HT1080 (cell line): ENCODE results near the gene DOHH. TPM values are rescaled to one million over a fixed set of nuclear protein-coding genes. Genes with fewer than 3 reads are reported as not detected.
"Not testable (repeated sequence)": the region's sequence is repeated elsewhere in the genome, so short reads cannot be mapped to it uniquely, and the experiment has no call there.

Experiments used
- DNase-seq: peaks from one replicate; pipeline ENCODE4 v3.0.0-alpha.2; 2015; ENCODE audit warnings: low read depth
- total RNA-seq: library from RNA; depleted of rRNA; stranded (reverse); fragments of >200 nt; shearing (Covaris generic); gene quantifications from 2 replicates; pipeline ENCODE4 v1.2.3, GENCODE V29; 2014

Gene DOHH
- total RNA-seq, 1 experiment from 2014 or later = 45.3 TPM

DNA sequence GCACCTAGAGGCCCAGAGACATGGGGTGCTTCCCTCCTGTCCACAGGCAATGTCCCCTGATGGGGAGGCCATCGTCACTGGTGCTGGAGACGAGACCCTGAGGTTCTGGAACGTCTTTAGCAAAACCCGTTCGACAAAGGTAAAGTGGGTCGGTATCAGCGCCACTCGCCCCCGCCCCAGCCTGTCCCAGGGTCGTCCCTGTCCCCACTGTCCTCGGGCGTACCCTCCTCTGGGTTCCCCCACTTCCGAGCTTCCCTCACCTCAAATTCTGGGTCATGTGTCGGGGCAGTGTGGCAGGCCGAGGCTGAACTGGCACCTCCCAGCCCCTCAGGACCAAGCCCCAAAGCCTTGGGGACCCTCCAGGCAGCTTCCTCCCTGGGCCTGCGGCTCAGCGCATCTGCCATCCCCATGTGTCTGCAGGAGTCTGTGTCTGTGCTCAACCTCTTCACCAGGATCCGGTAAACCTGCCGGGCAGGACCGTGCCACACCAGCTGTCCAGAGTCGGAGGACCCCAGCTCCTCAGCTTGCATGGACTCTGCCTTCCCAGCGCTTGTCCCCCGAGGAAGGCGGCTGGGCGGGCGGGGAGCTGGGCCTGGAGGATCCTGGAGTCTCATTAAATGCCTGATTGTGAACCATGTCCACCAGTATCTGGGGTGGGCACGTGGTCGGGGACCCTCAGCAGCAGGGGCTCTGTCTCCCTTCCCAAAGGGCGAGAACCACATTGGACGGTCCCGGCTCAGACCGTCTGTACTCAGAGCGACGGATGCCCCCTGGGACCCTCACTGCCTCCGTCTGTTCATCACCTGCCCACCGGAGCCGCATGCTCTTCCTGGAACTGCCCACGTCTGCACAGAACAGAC, 34.1 kb upstream of the DOHH start:
- no peak for DNase-seq

DNA sequence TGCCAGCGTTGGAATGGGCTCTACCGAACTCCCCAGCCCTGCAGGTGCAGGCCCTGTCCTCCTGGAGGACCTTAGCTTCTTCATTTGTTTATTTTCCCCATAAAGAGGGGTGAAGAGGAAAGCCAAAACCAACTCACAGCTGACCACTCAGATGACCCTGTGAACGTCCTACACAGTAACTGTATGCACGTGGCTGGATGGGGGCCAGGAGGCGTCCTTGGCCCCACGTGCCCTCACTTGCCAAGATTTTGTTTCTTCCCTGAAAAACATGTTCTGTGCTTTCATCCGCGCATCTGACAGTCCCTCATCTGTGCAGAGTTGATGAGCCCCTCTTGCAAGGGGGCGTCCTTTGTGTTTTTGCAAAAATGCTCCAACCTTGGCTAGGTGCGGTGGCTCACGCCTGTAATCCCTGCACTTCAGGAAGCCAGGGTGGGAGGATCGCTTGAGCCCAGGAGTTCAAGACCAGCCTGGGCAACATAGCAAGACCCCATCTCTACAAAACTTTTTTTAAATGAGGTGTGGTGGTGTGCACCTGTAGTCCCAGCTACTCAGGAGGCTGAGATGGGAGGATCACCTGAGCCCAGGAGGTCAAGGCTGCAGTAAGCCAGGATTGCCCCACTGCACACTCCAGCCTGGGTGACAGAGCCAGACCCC, 33.2 kb upstream of the DOHH start:
- DNase-seq = no peak

DNA sequence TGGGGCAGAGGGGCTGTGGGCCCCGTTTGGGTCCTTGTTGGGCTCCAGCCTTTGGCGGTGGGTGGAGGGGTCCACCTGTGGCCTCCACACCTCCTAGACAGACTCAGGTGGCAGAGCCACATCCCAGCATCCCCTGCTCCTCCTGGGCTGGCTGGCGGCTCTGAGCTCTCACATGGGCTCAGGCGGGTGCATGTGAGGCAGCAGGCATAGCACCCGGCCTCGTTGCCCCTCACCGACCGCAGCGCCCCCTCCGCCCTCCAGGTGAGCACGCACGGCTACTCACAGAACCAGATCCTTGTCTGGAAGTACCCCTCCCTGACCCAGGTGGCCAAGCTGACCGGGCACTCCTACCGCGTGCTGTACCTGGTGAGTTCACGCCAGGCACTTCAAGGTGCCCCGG, 32.6 kb upstream of the DOHH start:
- DNase-seq = no peak

DNA sequence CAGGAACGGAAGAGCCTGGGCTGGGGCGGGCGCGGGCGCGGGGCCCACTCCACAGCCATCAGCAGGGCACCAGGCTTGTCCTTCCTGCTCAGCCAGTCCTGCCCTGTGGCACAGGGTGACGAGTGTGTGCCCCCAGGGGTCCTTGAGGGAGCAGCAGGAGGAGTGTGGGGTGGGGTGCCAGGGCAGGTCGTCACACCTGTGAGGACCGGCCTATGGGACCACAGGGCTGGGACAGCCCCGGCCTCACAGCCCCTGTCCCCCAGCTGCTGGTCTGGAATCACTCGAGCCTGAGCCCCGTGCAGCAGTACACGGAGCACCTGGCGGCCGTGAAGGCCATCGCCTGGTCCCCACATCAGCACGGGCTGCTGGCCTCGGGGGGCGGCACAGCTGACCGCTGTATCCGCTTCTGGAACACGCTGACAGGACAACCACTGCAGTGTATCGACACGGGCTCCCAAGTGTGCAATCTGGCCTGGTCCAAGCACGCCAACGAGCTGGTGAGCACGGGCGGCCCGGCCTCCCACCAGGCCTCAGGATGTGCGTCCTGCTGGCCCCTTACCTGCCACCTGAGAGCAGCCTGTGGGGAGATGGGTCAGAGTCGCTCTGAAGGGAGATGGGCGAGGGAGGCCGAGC, 31.8 kb upstream of the DOHH start:
- no peak for DNase-seq

DNA sequence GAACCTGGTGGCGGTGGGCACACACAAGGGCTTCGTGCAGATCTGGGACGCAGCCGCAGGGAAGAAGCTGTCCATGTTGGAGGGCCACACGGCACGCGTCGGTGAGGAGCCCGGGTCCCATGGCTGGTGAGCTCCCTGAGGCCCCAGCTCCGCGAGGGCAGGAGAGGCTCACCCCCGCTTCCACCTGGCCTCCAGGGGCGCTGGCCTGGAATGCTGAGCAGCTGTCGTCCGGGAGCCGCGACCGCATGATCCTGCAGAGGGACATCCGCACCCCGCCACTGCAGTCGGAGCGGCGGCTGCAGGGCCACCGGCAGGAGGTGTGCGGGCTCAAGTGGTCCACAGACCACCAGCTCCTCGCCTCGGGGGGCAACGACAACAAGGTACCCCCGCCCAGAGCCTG, 31.2 kb upstream of the DOHH start:
- no peak for DNase-seq

DNA sequence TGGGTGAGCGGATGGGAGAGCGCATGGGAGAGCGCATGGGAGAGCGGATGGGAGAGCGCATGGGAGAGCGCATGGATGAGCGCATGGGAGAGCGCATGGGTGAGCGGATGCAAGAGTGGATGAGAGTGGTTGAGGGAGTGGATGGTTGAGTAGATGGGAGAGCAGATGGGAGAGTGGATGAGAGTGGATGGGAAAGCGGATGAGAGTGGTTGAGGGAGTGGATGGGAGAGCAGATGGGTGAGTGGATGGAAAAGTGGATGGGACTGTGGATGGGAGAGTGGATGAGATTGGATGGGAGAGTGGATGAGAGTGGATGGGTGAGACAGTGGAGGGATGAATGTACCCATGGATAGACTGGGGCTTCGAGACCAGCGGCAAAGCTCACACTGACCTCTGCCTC, 29.9 kb upstream of the DOHH start:
- DNase-seq = no peak

DNA sequence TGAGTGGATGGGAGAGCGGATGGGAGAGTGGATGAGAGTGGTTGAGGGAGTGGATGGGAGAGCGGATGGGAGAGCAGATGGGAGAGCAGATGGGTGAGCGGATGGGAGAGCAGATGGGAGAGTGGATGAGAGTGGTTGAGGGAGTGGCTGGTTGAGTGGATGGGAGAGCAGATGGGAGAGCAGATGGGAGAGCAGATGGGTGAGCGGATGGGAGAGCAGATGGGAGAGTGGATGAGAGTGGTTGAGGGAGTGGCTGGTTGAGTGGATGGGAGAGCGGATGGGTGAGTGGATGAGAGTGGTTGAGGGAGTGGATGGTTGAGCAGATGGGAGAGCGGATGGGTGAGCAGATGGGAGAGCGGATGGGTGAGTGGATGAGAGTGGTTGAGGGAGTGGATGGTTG, 28.8 kb upstream of the DOHH start:
- DNase-seq = not testable (repeated sequence)

DNA sequence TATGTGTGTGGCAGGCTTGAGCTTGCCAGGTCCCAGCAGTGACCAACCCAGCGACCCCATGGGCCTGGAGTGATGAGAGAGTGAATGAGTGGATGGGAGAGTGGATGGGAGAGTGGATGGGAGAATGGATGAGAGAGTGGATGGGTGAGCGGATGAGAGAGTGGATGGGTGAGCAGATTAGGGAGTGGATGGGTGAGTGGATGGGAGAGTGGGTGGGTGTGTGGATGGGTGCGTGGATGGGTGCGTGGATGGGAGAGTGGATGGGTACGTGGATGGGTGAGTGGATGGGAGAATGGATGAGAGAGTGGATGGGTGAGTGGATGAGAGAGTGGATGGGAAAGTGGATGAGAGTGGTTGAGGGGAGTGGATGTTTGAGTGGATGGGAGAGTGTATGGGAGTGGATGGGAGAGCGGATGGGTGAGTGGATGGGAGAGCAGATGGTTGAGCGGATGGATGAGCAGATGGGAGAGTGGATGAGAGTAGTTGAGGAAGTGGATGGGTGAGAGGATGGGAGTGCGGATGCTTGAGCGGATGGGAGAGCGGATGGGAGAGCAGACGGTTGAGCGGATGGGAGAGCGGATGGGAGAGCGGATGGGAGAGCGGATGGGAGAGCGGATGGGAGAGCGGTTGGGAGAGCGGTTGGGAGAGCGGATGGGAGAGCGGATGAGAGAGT, 28.2 kb upstream of the DOHH start:
- no peak for DNase-seq

DNA sequence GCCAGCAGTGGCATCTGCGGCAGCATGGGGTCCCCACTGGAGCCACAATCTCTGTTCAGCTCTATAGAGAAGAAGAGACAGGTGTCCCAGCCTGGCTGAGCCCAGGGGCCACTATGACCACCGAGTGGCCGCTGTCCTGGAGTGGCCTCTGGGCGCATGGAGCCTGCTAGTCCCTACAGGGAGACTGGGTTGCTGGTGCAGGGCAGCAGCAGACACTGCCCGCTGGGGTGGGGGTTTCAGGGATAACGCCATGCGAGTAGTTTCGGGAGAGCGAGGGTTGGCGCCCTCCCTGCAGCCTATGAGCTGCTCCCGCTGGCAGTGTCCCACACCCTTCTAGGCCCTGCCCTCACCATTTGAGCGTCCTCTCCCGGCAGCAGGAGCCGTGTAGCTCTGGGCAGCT, 27.6 kb upstream of the DOHH start:
- no peak for DNase-seq

DNA sequence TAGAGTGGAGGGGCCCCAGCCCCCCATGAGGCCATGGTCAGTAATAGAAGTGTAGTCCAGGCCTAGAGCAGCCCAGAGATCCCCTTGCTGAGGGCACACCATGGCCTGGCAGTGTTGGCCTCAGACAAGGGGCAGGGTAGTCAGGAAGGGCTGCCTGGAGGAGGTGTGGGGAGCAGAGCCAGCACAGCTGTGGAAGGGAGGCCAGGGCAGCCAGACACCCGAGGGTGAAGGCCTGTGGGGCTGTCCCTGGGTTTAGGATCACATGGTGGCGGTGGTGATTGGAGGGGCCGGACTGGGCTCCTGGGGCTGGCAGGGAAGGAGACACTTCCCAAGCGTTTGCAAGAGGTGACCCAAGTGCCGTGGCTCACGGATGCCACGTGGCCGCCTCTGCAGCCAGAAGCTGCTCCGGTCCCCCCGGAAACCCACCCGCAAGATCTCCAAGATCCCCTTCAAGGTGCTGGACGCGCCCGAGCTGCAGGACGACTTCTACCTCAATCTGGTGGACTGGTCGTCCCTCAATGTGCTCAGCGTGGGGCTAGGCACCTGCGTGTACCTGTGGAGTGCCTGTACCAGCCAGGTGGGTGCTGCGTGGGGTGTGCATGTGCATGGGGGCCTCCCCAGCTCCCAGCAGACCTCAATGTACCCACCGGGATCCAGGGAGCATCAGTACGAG, 26.9 kb upstream of the DOHH start:
- DNase-seq = no peak

DNA sequence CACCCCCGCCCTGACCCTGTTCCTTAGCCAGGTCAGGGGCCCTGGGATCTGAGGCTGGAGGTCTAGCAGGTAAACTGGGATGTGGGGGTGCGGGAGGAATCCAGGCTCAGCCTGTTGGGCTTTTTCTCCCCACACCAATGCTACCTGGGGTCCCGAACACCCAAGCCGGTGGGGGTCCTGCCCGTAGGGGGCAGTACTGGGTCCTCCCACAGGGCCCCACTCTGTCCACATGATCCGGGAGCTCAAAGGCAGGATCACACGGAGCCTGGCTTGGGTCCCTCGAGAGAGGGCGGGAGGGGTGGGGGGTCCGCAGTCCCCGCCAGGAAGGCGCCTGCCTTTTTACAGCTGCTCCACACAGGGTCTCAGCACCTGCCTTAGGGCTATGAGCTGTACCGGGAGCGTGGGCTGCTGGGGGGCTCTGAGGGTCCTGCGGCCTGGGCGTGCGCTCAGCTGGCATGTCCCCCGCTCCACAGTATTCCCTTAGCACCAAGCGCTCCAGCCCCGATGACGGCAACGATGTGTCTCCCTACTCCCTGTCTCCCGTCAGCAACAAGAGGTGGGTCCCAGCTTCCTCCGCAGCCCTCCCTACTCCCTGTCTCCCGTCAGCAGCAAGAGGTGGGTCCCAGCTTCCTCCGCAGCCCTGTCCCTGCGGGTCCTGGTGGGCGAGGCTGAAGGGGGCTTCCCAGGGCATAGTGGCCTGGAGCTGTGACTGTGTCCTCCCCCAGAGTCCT, 26.2 kb upstream of the DOHH start:
- no peak for DNase-seq

DNA sequence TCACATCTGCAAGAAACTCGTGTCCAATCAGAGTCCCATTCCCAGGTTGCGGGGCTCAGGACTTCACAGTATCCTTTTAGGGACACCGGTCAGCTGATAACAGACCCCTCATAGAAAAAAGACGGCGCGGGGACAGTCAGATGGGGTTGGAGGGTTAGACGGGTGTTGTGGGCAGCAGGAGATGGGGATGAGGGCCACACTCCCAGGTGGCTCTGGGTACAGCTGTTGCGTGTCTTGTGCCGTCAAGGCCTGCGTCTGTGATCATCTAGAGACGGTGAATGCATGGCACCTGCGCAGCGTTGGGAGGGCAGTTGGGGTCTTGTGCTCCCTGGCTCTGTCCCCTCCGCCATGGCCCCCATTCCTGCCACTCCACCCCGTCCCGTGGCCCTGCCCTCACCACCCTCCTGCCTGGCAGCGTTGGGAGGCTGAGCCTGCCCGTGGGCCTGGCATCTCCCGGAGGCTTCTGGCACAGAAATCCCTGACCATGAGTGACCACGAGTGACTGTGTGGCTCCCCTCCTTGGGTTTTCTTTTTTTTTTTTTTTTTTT, 24.5 kb upstream of the DOHH start:
- DNase-seq = no peak

DNA sequence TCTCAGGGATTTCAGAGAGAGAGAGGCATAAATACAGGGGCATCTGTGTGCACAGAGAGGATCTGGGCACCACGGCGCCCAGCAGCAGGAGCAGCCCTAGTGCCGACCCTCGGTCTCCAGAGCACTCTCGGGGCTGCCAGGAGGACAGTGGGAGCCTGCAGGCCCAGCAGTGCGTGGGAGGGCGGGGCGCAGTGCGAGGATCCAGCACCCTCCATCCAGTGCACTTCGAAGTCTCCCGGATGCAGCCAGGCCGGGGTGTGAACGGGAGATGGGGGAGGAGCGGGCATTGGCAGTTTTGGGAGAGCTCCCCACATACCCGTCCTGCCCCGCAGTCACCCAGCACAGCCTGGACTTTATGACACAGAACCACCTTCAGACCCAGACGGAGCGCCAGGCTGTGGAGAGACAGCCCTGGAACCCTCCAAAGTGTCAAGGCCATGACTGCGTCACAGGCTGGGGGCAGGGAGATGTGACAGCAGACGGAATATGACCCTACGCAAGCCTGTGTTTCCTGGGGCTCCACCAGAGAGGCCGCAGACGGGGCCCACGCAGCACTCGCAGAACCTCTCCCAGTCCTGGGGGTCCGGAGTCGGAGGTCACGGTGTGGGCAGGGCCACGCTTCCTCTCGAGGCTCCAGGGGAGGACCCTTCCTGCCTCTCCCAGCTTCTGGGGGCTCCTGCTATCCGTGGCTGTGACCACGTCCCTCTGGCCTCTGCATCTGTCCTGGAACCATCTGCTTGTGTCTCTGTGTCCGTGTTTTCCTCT, 23.8 kb upstream of the DOHH start:
- DNase-seq = no peak

DNA sequence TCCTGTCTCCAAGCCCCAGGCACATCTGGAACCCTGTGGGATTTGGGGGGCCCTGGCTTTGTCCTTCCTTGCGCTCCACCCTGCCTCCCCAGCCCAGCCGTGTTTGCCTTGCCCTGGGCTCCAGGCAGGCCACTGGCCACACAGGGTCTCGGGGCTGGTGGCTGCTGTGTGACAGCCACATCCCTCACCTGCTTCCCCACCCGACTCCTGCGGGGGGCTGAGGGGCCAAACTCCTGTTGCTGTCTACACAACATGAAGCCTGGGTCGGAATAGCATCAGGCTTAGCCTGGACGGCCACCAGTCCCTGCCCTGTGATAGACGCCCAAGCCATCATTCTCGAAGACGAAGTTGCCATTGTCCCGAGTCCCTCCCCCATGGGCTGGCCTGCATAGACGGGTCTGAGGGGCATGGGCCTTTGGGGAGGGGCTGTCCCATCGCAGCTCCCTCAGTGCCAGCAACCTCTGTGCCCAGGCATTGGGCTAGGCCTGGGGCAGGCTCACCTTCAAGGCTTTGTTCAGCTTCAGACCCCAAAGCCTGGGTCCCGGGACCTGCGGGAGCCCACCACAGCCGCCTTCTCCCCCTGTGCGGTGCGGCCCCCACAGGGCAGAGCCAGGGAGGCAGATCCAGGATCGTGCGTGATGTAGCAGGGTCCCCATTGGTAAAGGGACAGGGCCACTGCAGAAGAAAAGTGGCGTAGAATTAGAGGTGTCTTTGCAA, 23.0 kb upstream of the DOHH start:
- no peak for DNase-seq

DNA sequence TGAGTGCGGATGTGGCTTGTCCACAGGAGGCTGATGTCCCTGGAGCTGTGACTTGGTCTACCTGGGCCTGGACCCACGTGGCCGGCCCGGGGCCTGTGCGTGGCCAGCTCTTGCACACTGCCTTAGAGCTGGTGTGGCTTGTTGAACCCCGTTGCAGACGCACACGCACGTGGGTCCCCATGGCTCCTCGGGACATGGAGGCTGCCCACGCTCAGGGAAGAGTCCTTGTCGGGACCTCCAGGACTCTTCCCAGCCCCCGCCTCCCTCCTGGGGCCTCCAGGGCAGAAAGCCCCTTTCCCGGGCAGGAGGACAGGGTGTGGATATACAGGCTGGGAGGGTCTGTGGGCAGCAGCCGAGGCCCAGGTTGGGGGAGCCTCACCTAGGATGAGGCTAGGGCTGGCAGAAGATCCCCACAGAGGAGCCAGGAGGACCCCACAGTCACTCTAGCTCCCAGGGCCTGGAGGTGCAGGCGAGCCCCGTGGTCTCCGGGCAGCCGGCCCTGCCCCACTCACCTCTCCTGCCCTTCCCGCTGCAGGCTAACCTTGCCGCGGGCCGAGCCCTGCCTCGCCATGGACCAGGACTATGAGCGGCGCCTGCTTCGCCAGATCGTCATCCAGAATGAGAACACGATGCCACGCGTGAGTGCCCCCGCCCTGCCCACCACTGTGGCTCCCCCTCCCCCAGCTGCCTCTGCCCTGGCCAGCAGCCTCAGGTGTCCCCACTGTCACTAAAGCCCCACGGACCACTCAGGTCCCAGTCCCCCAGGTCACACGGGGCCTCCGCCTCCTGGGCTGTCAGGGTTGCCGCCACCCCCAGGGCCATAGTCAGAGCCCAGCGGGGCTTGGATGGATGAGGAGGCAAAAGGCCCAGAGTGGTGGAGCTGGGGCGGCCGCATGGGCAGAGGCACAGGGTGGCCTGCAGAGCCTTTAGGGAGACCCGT, 22.2 kb upstream of the DOHH start:
- no peak for DNase-seq

DNA sequence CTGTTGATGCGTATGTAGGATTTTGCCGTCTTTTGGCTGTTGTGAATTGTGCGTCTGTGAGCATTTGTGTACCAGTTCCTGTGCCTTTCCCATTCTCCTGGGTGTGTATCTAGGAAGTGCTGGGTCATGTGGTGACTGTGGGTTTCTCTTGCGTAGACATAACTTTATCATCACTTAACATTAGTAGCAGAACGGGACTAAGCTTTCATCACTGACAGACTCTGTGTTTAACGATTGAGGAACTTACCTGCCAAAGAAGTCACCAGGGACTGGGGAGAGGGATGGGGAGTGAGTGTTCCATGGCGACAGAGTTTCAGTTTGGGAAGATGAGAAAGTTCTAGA, 20.6 kb upstream of the DOHH start:
- no peak for DNase-seq

DNA sequence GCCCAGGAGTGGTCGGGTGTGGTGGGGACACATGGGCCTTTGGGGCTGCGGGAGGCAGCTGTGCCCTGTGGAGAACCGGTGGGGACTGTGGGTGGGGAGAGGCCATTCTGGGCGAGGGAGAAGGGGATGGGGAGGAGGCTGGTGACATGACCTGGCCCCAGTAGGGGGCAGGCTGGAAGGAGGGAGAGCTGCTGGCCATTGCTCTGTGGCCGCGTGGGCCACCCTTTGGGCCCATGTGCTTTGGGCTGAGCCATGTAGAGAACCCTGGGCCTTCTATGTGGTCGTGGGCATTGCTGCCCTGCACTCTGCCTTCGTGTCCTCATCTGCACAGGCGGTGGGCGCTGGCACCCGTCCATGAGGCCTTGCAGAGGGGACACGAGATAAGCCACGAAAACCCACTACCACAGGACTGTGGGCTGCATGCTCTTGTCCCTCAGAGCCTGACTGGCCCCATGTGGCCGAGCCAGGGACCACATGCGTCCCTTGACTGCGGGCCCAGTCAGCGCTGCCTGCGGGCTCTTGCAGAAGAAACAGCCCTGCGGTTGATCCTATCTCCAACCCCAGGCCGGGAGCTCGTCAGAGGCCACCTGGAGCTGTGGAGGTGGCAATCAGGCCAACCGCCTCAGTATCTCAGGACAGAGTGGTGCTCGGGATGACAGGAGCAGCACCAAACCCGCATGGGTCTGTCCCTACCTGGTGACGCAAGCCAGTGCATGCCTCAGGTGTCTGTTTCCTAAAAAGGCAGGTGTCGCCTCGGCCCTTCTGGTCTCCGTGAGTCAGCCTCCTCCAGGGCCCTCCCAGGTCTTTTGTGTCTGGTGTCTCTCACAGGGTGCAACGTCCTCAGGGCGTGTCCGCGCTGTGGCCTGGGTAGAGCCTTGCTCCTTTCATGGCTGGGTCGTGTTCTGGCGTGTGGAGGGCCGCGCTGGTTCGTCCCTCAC, 20.0 kb upstream of the DOHH start:
- DNase-seq = no peak
